ENCODE data around the gene ZBTB5. TPM values are rescaled to one million over a fixed set of nuclear protein-coding genes. Genes with fewer than 3 reads are reported as not detected.

ZBTB5 gene
- total RNA-seq, 4 donors from 2014 or later = 15.0 to 23.3 (median 20.5) TPM

- Histone ChIP-seq H3K4me3 (no peak overlapping the region), H3K4me1 (peaks cover 9 to 48% (median 15%) of the 10 kb centered on the region in 3 donors), H3K36me3 (no peaks in the 10 kb centered on the region), H3K27me3 (no peaks in the 10 kb centered on the region), H3K27ac (no peak overlapping the region), H3K9me3 (no peaks in the 10 kb centered on the region)
- WGBS, 2 donors = 60 to 84% methylated on average over 3 to 6 of the region's 13 CpGs
- intact Hi-C loops (cut with DNase I) = no loop called here
- no peak for DNase-seq
- TF ChIP-seq POLR2A (IDR thresholded peaks at IDR 0.05) = no peak
- TF ChIP-seq, protein P1, sequence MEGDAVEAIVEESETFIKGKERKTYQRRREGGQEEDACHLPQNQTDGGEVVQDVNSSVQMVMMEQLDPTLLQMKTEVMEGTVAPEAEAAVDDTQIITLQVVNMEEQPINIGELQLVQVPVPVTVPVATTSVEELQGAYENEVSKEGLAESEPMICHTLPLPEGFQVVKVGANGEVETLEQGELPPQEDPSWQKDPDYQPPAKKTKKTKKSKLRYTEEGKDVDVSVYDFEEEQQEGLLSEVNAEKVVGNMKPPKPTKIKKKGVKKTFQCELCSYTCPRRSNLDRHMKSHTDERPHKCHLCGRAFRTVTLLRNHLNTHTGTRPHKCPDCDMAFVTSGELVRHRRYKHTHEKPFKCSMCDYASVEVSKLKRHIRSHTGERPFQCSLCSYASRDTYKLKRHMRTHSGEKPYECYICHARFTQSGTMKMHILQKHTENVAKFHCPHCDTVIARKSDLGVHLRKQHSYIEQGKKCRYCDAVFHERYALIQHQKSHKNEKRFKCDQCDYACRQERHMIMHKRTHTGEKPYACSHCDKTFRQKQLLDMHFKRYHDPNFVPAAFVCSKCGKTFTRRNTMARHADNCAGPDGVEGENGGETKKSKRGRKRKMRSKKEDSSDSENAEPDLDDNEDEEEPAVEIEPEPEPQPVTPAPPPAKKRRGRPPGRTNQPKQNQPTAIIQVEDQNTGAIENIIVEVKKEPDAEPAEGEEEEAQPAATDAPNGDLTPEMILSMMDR (IDR thresholded peaks at IDR 0.05) = no peak
Observed at GRCh38 chr9:37410969-37411785, 54.1 kb downstream of the ZBTB5 start.

- no peaks in the 10 kb centered on the region for H3K36me3 ChIP-seq
- 86 to 91% methylated on average over 9 of the region's 9 CpGs for WGBS, 2 donors
- H3K9me3 ChIP-seq = no peaks in the 10 kb centered on the region
- DNase-seq = no peak
- intact Hi-C loops (cut with DNase I) = no loop called here
- peaks cover 9 to 46% (median 13%) of the 10 kb centered on the region in 3 donors for H3K4me1 ChIP-seq
- no peak for TF ChIP-seq POLR2A (IDR thresholded peaks at IDR 0.05)
- TF ChIP-seq, protein P1 (IDR thresholded peaks at IDR 0.05) = no peak
- no peaks in the 10 kb centered on the region for H3K27me3 ChIP-seq
- no peak overlapping the region for H3K27ac ChIP-seq
- no peak overlapping the region for H3K4me3 ChIP-seq
Observed at GRCh38 chr9:37410354-37410861, 54.8 kb downstream of the ZBTB5 start.

GRCh38 chr9:37408933-37409710 lies 56.1 kb downstream of the ZBTB5 start:
- WGBS, 2 donors = 60 to 76% methylated on average over 6 to 10 of the region's 22 CpGs
- peak; percentile 56 for DNase-seq
- Histone ChIP-seq H3K36me3 (no peaks in the 10 kb centered on the region), H3K9me3 (no peaks in the 10 kb centered on the region), H3K4me1 (peaks cover 9 to 42% (median 11%) of the 10 kb centered on the region in 3 donors), H3K4me3 (no peak overlapping the region), H3K27me3 (no peaks in the 10 kb centered on the region), H3K27ac (no peak overlapping the region)
- intact Hi-C loops (cut with DNase I) = no loop called here
- no peak for TF ChIP-seq POLR2A (IDR thresholded peaks at IDR 0.05)
- TF ChIP-seq, protein P1 (IDR thresholded peaks at IDR 0.05) = no peak

GRCh38 chr9:37407468-37407867 lies 57.8 kb downstream of the ZBTB5 start:
- DNase-seq = no peak
- TF ChIP-seq, protein P1 (IDR thresholded peaks at IDR 0.05) = peak in 3 of 6 experiments; percentile 22 to 48 (median 34)
- no peak for TF ChIP-seq POLR2A (IDR thresholded peaks at IDR 0.05)

More at GRCh38 chr9:37407468-37407867, 57.8 kb downstream of the ZBTB5 start:
- 10 to 46% methylated on average over 1 to 2 of the region's 2 CpGs for WGBS, 2 donors
- Histone ChIP-seq H3K27me3 (no peaks in the 10 kb centered on the region), H3K4me1 (peaks cover 2 to 33% (median 3%) of the 10 kb centered on the region in 3 donors), H3K27ac (no peak overlapping the region), H3K4me3 (no peak overlapping the region), H3K9me3 (no peaks in the 10 kb centered on the region), H3K36me3 (no peaks in the 10 kb centered on the region)
- intact Hi-C loops (cut with DNase I) = no loop called here
